ENCODE measurements around the gene RPS18. TPM values are rescaled to one million over a fixed set of nuclear protein-coding genes. Genes with fewer than 3 reads are reported as not detected.

RPS18 gene
- total and polyA plus RNA-seq, 2 of the 13 experiments (the other 11 are each of a cell fraction or from before 2014, with no cell fraction given), result 3,896 to 5,806 TPM

DNA sequence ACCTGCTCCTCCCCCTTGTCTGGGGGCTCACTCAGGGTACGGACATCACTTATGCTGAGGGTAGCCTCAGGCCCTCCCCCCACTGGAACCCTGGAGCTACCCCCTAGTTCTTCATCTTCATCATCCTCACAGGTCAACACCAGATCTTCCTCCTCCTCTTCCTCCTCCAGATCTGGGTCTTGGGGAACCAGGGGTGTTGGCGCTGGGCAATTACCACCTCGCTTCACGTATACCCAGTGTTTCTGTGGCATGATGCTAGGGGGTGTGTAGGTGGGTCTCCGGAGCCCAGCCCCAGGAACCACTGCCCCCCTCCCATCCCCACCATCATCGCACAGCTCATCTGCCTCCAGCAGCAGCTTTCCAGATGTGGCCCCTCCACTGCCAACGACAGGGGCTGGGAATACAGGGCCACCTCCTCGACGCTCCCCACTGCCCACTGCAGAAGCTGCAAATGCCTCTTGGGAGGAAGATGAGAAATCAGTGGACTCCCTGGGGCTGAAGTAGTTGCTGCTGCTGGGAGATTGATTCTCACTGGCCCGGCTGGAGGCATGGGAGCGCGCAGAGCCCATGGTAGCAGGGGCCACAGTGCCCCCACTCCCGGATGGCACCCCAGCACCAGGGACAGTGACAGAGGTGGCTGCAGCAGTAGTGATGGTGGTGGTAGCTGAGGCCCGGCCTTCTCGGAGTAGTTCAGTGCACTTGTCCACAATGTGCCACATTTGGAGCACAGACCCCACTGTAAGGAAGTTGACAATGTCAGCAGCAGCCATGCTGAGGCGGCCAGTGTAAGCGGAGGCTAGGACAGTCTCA lies 44.1 kb downstream of the RPS18 start:
- CTCF ChIA-PET (ENCODE audit: low intra/inter-chr PET ratio, low total read pairs), result no interaction called here
- Histone ChIP-seq H3K27ac (ENCODE audit: extremely low read length, insufficient read depth, low read length) (peak overlapping the region; percentile 41), H3K4me3 (replicated peaks in 1 of 3; ENCODE audit: insufficient read depth in 1 of 3, low read depth in 2 of 3, low read length in 3 of 3) (no peak overlapping the region), H3K27me3 (ENCODE audit: control insufficient read depth in 1 of 2, insufficient read depth in 2 of 2, low read length in 2 of 2) (no peaks in the 10 kb centered on the region; a peak in 1 of 5 replicates), H4K20me1 (ENCODE audit: insufficient read depth, low read length) (peaks cover 3% of the 10 kb centered on the region; the same call in 1 of the 2 replicates), H3K9ac (ENCODE audit: insufficient read depth, low read depth, low read length) (no peak overlapping the region), H3K4me1 (ENCODE audit: insufficient read depth, low read length) (peaks cover 53% of the 10 kb centered on the region), H3K4me2 (ENCODE audit: low read depth, low read length) (no peak overlapping the region), H3K79me2 (ENCODE audit: insufficient read depth, low read length) (peaks cover 27% of the 10 kb centered on the region), H3K9me3 (ENCODE audit: low read length) (no peaks in the 10 kb centered on the region), H3K36me3 (replicated peaks in 1 of 2; ENCODE audit: control insufficient read depth in 1 of 2, insufficient read depth in 2 of 2, low read length in 2 of 2) (peaks cover 5 to 26% of the 10 kb centered on the region in 2 experiments), H2AFZ (ENCODE audit: low read length) (no peak overlapping the region)
- no peak for DNase-seq (ENCODE audit: low spot score)
- no peak for ATAC-seq
- 93% methylated on average over 15 of the region's 17 CpGs for WGBS (ENCODE audit: low lambda C conversion rate)
- intact Hi-C loops (cut with micrococcal nuclease; ENCODE audit: unreplicated experiment), result no loop called here
- peak; percentile 36 for TF ChIP-seq AGO2 (optimal IDR thresholded peaks at IDR 0.05; ENCODE audit: low read depth, low read length)
- no peak for TF ChIP-seq ZKSCAN8 (CRISPR knock-in tag; IDR thresholded peaks at IDR 0.05; ENCODE audit: borderline replicate concordance)
- TF ChIP-seq ZNF225 (CRISPR knock-in tag; IDR thresholded peaks at IDR 0.05), result no peak
- BruUV-seq (replicated peaks), result no TSS peak
- in situ Hi-C loops (cut with HindIII; ENCODE audit: extremely low pct_ligation_motif_present, low pct_unique_long_range_greater_than_20kb), result no loop called here
- POLR2A ChIA-PET, result interaction anchor here (2.3 to 3.3 kb wide), 2 partner anchors 27 to 117 kb away, joined by 10 to 26 read pairs; partner anchors contain the start of genes PFDN6 and WDR46
- FAIRE-seq, result no peak

DNA sequence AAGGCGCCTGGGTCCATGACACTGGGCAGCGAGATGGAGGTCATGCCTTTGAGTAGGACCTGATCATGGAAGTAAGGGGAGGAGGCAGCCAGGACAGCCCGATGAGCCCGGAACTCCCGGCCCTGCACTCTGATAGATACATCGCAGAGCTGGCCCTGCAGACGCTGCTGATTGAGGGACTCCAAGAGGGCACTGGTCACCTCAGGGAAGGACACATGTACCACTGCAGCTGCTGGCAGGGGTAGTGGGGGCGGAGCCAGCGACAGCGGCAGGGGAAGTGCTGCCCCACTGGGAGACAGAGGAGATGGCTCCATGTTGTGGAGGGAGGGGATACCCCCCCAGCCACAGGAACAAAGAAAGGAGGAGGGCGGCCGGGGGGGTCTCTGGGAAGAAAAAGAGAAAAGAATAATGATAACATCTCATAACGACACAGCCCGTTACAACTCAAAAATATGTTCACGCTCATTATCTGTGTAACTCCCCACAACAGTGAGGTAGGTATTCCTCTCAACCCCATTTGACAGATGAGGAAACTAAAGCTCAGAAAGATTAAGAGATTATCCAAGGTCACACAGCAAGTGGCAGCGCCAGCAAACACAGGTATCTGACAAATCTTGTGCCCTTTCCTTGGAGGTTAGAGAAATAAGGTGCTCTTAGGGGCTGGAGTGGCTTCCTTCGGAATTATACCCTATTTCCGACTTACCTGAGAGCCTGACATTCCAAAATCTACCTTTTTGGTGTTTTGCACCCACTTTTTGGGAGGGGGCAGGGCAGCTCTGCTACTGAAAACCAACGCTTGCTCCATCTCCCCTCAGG lies 44.9 kb downstream of the RPS18 start:
- H3K4me2 ChIP-seq (ENCODE audit: low read depth, low read length), result peak overlapping the region; percentile 72
- peaks cover 31% of the 10 kb centered on the region for H3K79me2 ChIP-seq (ENCODE audit: insufficient read depth, low read length)
- H3K36me3 ChIP-seq (replicated peaks in 1 of 2; ENCODE audit: control insufficient read depth in 1 of 2, insufficient read depth in 2 of 2, low read length in 2 of 2), result peaks cover 5 to 31% of the 10 kb centered on the region in 2 experiments
- peaks cover 3% of the 10 kb centered on the region; the same call in 1 of the 2 replicates for H4K20me1 ChIP-seq (ENCODE audit: insufficient read depth, low read length)
- H2AFZ ChIP-seq (ENCODE audit: low read length), result no peak overlapping the region
- FAIRE-seq (no peak), ATAC-seq (no peak), DNase-seq (ENCODE audit: low spot score) (no peak)
- peak overlapping the region in 2 of 3 experiments; percentile 71 to 79; a peak in 5 of 6 replicates for H3K4me3 ChIP-seq (replicated peaks in 1 of 3; ENCODE audit: insufficient read depth in 1 of 3, low read depth in 2 of 3, low read length in 3 of 3)
- H3K9ac ChIP-seq (ENCODE audit: insufficient read depth, low read depth, low read length), result peak overlapping the region; percentile 34; the same call in 1 of the 2 replicates
- BruUV-seq (replicated peaks), result TSS peak; percentile 34
- peak overlapping the region; percentile 41 for H3K27ac ChIP-seq (ENCODE audit: extremely low read length, insufficient read depth, low read length)
- ChIA-PET CTCF (ENCODE audit: low intra/inter-chr PET ratio, low total read pairs) (no interaction called here), POLR2A (interaction anchor here (1.0 to 3.9 kb wide), 16 partner anchors 12 to 1121 kb away, joined by 3 to 57 read pairs (median 8); partner anchors contain the start of genes B3GALT4, CUTA, PFDN6 and RGL2)
- H3K4me1 ChIP-seq (ENCODE audit: insufficient read depth, low read length), result peaks cover 57% of the 10 kb centered on the region
- 92% methylated on average over 19 of the region's 19 CpGs for WGBS (ENCODE audit: low lambda C conversion rate)
- in situ Hi-C loops (cut with HindIII; ENCODE audit: extremely low pct_ligation_motif_present, low pct_unique_long_range_greater_than_20kb), result no loop called here
- H3K27me3 ChIP-seq (ENCODE audit: control insufficient read depth in 1 of 2, insufficient read depth in 2 of 2, low read length in 2 of 2), result no peaks in the 10 kb centered on the region; a peak in 1 of 5 replicates
- intact Hi-C loops (cut with micrococcal nuclease; ENCODE audit: unreplicated experiment), result no loop called here
- H3K9me3 ChIP-seq (ENCODE audit: low read length), result no peaks in the 10 kb centered on the region
- TF ChIP-seq MTF2 (CRISPR knock-in tag; IDR thresholded peaks at IDR 0.05; ENCODE audit: borderline replicate concordance) (0 out of 2 replicates have a peak, but pooled peaks have one; percentile 2), ZNF629 (CRISPR knock-in tag; conservative IDR thresholded peaks at IDR 0.05) (peak; percentile 71), GABPB1 (CRISPR knock-in tag; IDR thresholded peaks at IDR 0.05) (peak; percentile 0; the same call in 1 of the 2 replicates), ZNF564 (CRISPR knock-in tag; IDR thresholded peaks at IDR 0.05) (no peak), ETV6 (CRISPR knock-in tag; conservative IDR thresholded peaks at IDR 0.05) (no peak), POGZ (CRISPR knock-in tag; IDR thresholded peaks at IDR 0.05) (peak; percentile 8; the same call in 1 of the 2 replicates), GTF2F1 (IDR thresholded peaks at IDR 0.05; ENCODE audit: low read length) (no peak), RBFOX2 (IDR thresholded peaks at IDR 0.05; ENCODE audit: low read depth, low read length) (0 out of 2 replicates have a peak, but pooled peaks have one; percentile 11), TCF12 (IDR thresholded peaks at IDR 0.05) (no peak), TCF12 (CRISPR knock-in tag; IDR thresholded peaks at IDR 0.05) (0 out of 2 replicates have a peak, but pooled peaks have one; percentile 37)
- TF ChIP-seq, protein P1, sequence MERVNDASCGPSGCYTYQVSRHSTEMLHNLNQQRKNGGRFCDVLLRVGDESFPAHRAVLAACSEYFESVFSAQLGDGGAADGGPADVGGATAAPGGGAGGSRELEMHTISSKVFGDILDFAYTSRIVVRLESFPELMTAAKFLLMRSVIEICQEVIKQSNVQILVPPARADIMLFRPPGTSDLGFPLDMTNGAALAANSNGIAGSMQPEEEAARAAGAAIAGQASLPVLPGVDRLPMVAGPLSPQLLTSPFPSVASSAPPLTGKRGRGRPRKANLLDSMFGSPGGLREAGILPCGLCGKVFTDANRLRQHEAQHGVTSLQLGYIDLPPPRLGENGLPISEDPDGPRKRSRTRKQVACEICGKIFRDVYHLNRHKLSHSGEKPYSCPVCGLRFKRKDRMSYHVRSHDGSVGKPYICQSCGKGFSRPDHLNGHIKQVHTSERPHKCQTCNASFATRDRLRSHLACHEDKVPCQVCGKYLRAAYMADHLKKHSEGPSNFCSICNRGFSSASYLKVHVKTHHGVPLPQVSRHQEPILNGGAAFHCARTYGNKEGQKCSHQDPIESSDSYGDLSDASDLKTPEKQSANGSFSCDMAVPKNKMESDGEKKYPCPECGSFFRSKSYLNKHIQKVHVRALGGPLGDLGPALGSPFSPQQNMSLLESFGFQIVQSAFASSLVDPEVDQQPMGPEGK (CRISPR knock-in tag; IDR thresholded peaks at IDR 0.05), result peak; percentile 47; the same call in 1 of the 2 replicates

All from HepG2 (cell line).